AG10803 (cell line): ENCODE measurements around the gene KCNQ1OT1.

Experiments used
- DNase-seq: peaks from one replicate; pipeline ENCODE4 v3.0.0; 2010; ENCODE audit warnings: low read depth
- H3K4me3 ChIP-seq: 2 replicates; pipeline ENCODE4 v1.5.1; 2011; ENCODE audit warnings: mild to moderate bottlenecking, low read length, control low read depth
- CTCF ChIP-seq: conservative IDR thresholded peaks from 2 replicates; pipeline ENCODE4 v1.5.1; 2011; ENCODE audit warnings: mild to moderate bottlenecking, low read length, control low read depth, inconsistent platforms

The KCNQ1OT1 gene

DNA sequence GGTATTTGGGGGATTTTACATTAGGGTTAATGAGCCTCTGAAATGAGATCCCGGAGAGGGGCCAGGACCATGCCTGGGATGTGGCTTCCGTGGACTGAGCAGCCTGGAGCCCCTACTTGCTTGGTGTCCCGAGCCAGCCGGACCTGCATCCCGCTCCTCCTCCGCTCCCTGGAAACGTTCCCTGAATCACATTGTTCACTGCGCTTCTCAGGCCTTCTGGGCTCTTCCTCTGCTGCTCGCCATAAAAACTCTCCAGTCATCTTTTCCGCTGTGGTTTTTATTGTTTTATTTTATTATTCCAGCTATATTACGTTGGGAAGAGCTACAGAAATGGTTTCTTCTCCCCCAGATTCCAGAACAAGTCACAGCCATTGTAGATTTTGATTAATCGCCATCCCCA is 13.3 kb upstream of the KCNQ1OT1 start:
- no peak for DNase-seq
- no peak for TF ChIP-seq CTCF
- H3K4me3 ChIP-seq, result no peak overlapping the region

DNA sequence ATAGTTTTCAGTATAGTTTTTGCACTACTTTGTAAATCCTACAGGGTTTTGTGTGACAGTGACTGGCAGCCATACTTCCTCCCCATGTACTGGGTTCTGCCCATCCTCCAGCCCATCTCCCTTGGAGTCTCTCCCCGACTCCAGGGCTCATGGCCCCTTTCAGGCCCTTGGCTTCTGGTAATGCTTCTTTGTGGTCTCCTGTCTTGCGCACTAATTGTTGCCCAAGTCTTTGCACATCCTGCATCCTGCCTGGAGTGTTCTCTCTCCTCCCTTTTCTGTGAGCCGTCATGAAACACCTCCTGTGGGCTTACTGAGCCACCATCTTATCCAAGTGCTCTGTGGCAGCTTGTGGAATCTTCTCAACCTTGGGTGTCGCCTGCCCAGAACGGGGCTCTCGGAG is 11.4 kb upstream of the KCNQ1OT1 start:
- H3K4me3 ChIP-seq, result no peak overlapping the region
- no peak for TF ChIP-seq CTCF
- DNase-seq, result no peak

DNA sequence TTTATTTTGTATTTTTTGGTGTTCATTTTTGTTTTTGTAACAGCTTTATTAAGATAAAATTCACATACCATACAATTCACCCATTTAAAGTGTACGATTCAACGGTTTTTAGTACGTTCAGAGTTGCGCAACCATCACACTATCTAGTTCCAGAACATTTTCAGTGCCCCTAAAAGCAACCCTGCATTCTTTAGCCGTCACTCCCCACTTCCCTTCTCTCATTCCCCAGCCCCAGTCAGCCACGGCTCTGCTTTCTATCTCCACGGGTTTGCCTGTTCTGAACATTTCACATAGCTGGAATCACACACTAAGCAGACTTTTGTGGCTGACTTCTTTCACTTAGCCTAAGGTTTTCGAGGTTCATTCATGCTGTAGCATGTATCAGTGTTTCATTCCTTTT is 9.6 kb upstream of the KCNQ1OT1 start:
- no peak overlapping the region for H3K4me3 ChIP-seq
- no peak for DNase-seq
- no peak for TF ChIP-seq CTCF

DNA sequence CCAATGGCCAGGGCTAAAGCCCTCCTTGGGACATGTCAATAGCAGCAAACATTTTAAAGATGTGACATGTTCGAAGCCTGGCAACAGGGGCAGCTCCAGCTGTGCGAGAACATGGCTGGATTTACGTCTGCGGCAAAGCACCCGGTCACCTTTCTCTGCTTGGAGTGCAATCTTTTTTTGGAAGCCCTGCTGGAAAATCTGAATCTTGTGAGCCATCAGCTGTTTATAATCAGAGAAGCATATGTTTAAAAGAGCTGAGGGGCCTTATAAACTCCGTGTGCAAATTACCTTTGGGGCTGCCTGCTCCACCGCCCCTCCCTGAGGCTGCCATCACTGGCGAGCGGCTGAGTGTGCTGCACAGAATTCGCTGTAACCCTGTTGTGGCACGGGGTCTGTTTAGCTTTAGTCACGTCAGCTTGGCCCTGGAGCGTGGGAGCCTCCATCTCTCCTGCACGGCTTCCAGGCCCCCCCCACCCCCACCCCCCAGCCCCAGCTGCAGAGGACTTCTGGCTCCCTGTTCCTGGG is 9.0 kb upstream of the KCNQ1OT1 start:
- TF ChIP-seq CTCF, result no peak
- H3K4me3 ChIP-seq, result no peak overlapping the region
- no peak for DNase-seq

DNA sequence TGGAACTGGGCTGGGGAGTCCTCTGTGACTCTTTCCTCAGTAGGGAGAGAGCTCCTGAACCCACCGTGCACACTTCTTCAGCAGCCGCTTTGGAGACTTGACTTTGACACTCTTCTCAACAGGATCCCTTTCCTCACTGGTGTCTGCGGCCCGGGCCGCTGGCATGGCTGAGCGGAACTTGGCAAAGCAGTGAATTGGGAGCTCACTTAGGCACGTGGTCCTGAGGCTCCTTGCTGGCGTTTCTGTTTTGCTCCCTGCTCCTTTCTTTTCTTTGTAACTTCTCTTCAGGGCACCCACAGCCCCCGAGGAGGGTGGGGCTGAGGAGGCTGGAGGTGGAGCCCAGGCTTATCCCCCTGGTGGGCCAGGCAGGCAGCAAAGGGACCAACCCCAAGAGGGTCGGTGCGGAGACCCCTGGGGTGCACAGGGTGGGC is 8.4 kb upstream of the KCNQ1OT1 start:
- no peak overlapping the region for H3K4me3 ChIP-seq
- no peak for TF ChIP-seq CTCF
- no peak for DNase-seq

DNA sequence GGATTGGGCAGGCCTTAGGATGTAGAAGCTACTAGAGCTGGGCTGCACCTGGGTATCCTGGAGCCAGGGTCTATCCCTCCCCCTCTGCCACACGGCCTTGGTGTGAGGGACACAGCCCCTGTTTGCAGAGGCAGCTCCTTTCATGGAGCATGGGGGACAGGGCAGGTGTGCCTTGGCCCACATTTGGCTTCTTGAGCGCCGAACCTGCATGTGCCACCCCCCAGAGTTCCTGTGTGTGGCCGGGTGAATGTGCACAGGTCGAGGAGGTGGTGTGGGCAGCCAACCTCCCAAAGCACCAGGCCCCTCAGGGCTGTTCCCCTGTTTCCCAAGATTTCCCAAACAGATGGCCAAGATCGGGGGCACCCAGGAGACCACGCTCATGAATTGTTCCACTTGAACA is 7.9 kb upstream of the KCNQ1OT1 start:
- no peak for DNase-seq
- H3K4me3 ChIP-seq, result no peak overlapping the region
- no peak for TF ChIP-seq CTCF

- no peak for TF ChIP-seq CTCF
- no peak overlapping the region for H3K4me3 ChIP-seq
- DNase-seq, result no peak
Measured at GRCh38 chr11:2706321-2706720, 6.5 kb upstream of the KCNQ1OT1 start.
